ENCODE data around the gene SMIM38.

SMIM38 gene

DNA sequence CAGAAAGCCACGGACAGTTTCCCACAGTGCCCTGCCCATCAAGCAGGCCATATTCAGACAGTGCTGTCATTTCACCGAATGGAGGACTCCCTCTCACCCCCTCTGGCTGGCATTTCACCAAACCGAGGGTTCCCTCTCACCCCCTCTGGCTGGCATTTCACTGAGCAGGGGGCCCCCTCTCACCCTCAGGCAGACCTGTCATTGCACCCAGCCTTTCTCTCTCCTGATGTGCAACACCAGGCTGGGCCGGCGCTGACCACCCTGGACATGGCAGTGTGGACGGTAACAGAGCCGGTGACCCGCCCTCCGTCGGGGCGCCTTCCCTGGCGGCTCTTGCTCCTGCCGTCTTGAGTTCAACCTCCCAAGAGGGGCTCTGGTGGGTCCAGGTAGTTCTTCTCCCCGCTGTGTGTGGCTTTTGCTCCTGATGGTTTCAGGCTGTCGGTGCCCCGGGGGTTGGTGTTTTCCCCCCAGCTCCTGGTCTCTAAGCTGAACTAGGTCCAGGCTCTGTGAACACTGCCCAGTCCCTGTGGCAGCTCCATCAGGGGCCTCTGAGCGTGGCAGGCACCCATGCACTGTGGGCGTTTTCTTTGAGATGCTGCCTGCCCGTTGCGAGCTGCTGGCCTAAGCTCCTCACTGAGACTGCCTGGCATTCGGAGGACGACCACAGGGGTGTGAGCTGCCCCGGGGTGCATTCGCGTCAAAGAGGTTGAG lies 46.9 kb downstream of the SMIM38 start:
- WGBS, 2 donors (ENCODE audit: extremely low coverage in 2 of 2, insufficient read length in 2 of 2, insufficient replicate concordance in 1 of 2), result no CpG with 5 or more reads among the region's 25 CpGs
- H3K23ac ChIP-seq (ENCODE audit: low read depth, low read length, poor library complexity), result no peak overlapping the region
- no peak overlapping the region for H2BK5ac ChIP-seq (ENCODE audit: low read length)
- peak overlapping the region; percentile 22 for H2AK5ac ChIP-seq (ENCODE audit: low read depth, low read length)
- peak overlapping the region; percentile 6 for H2BK120ac ChIP-seq (ENCODE audit: low read depth, low read length)
- H3K4ac ChIP-seq (ENCODE audit: low read length), result no peak overlapping the region
- H3K36me3 ChIP-seq (replicated peaks in 1 of 2; ENCODE audit: control insufficient read depth in 2 of 2, insufficient read depth in 2 of 2, low read length in 2 of 2), result no peaks in the 10 kb centered on the region
- H2BK15ac ChIP-seq (ENCODE audit: low read length), result no peak overlapping the region
- H3K4me3 ChIP-seq (ENCODE audit: low read length in 2 of 2), result no peak overlapping the region
- peak overlapping the region; percentile 63 for H3K18ac ChIP-seq (ENCODE audit: low read length)
- DNase-seq (ENCODE audit: low spot score), result no peak
- no peak overlapping the region for H3K14ac ChIP-seq (ENCODE audit: low read length)
- no peak overlapping the region for H3K4me2 ChIP-seq (ENCODE audit: insufficient read depth, low read length, poor library complexity, severe bottlenecking)
- H3K27me3 ChIP-seq (ENCODE audit: control insufficient read depth in 3 of 3, insufficient read depth in 3 of 3, low read depth in 1 of 3, low read length in 3 of 3), result peaks cover 0 to 40% (median 0%) of the 10 kb centered on the region in 3 experiments
- H3K9ac ChIP-seq (ENCODE audit: low read depth, low read length, poor library complexity), result no peak overlapping the region
- no peak overlapping the region for H4K91ac ChIP-seq (ENCODE audit: low read depth, low read length, poor library complexity)
- peaks cover 8 to 14% of the 10 kb centered on the region in 2 donors for H3K4me1 ChIP-seq (ENCODE audit: control insufficient read depth in 2 of 2, insufficient read depth in 1 of 2, low read depth in 1 of 2, low read length in 2 of 2)
- H4K8ac ChIP-seq (ENCODE audit: low read depth, low read length), result no peak overlapping the region
- H3K9me3 ChIP-seq (replicated peaks in 1 of 2; ENCODE audit: control insufficient read depth in 2 of 2, insufficient read depth in 1 of 2, low read depth in 1 of 2, low read length in 2 of 2), result no peaks in the 10 kb centered on the region
- no peak overlapping the region for H3K27ac ChIP-seq (replicated peaks; ENCODE audit: low read length)
- no peak overlapping the region for H2AFZ ChIP-seq (ENCODE audit: low read length)
- H3K79me1 ChIP-seq (ENCODE audit: low read depth, low read length), result no peaks in the 10 kb centered on the region
- H2BK12ac ChIP-seq (ENCODE audit: low read length), result peak overlapping the region; percentile 11

- no CpG with 5 or more reads among the region's 16 CpGs for WGBS, 2 donors (ENCODE audit: extremely low coverage in 2 of 2, insufficient read length in 2 of 2, insufficient replicate concordance in 1 of 2)
- H4K91ac ChIP-seq (ENCODE audit: low read depth, low read length, poor library complexity), result no peak overlapping the region
- no peak overlapping the region for H4K8ac ChIP-seq (ENCODE audit: low read depth, low read length)
- H3K36me3 ChIP-seq (replicated peaks in 1 of 2; ENCODE audit: control insufficient read depth in 2 of 2, insufficient read depth in 2 of 2, low read length in 2 of 2), result no peaks in the 10 kb centered on the region
- no peak overlapping the region for H3K9ac ChIP-seq (ENCODE audit: low read depth, low read length, poor library complexity)
- H3K14ac ChIP-seq (ENCODE audit: low read length), result no peak overlapping the region
- H3K79me1 ChIP-seq (ENCODE audit: low read depth, low read length), result no peaks in the 10 kb centered on the region
- peaks cover 0 to 2% of the 10 kb centered on the region in 2 donors for H3K9me3 ChIP-seq (replicated peaks in 1 of 2; ENCODE audit: control insufficient read depth in 2 of 2, insufficient read depth in 1 of 2, low read depth in 1 of 2, low read length in 2 of 2)
- no peak overlapping the region for H3K18ac ChIP-seq (ENCODE audit: low read length)
- H2BK12ac ChIP-seq (ENCODE audit: low read length), result no peak overlapping the region
- H2AFZ ChIP-seq (ENCODE audit: low read length), result no peak overlapping the region
- peaks cover 0 to 40% (median 0%) of the 10 kb centered on the region in 3 experiments for H3K27me3 ChIP-seq (ENCODE audit: control insufficient read depth in 3 of 3, insufficient read depth in 3 of 3, low read depth in 1 of 3, low read length in 3 of 3)
- H3K23ac ChIP-seq (ENCODE audit: low read depth, low read length, poor library complexity), result no peak overlapping the region
- H3K4ac ChIP-seq (ENCODE audit: low read length), result no peak overlapping the region
- H3K4me3 ChIP-seq (ENCODE audit: low read length in 2 of 2), result no peak overlapping the region
- no peak for DNase-seq (ENCODE audit: low spot score)
- H2BK15ac ChIP-seq (ENCODE audit: low read length), result no peak overlapping the region
- peaks cover 8 to 14% of the 10 kb centered on the region in 2 donors for H3K4me1 ChIP-seq (ENCODE audit: control insufficient read depth in 2 of 2, insufficient read depth in 1 of 2, low read depth in 1 of 2, low read length in 2 of 2)
- no peak overlapping the region for H2BK120ac ChIP-seq (ENCODE audit: low read depth, low read length)
- H2BK5ac ChIP-seq (ENCODE audit: low read length), result no peak overlapping the region
- no peak overlapping the region for H2AK5ac ChIP-seq (ENCODE audit: low read depth, low read length)
- H3K4me2 ChIP-seq (ENCODE audit: insufficient read depth, low read length, poor library complexity, severe bottlenecking), result no peak overlapping the region
- H3K27ac ChIP-seq (replicated peaks; ENCODE audit: low read length), result no peak overlapping the region
Measured at GRCh38 chr11:69203381-69203780, 47.6 kb downstream of the SMIM38 start.

DNA sequence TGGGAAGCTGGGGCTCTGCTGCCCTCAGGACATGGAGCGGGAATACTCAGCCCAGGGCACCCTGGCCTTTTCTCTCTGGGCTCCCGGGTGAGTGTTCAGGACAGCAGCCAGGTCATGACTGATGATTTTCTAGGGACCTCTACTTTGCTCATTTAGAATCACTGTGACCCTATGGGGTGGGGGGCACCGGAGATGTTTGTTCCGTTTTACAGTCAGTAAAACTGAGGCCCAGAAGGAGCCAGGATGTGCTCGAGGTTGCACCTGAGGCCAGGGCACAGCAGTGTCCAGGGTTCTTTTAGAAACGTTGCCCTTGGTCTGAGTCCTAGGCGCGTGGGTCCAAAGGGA lies 48.1 kb downstream of the SMIM38 start:
- H3K27me3 ChIP-seq (ENCODE audit: control insufficient read depth in 3 of 3, insufficient read depth in 3 of 3, low read depth in 1 of 3, low read length in 3 of 3), result peaks cover 0 to 40% (median 0%) of the 10 kb centered on the region in 3 experiments

DNA sequence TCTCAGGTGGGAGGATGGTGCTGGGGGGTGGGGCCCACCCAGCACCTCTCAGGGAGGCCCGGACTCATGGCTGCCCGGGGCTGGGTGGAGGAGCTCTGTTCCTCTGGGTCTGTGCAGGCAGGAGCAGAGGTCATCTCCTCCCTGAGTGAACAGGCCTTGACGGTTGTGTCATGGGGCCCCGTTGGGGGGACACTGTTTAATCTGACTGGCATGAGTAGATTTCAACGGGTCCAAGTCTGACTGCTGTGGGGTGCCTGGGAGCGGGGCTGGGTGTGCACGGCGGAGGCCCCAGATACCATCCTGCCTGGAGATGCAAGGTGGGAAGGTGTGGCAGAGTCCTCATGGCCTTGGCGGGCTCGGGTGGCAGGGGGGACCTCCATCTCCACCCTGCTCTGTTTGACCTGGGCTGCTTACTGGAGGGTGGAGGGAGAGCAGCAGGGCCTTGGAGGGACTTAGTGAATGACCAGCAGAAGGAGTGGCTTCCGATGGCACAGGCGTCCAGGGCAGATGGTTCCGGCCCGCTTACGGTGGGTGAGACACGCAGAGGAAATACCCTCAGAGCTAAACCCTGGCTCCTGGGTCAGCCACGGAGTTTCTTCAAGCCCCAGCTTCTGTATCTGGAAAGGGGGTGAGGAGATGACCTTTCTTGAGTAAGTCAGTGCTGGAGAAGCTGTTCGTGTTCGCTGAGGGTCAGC lies 48.7 kb downstream of the SMIM38 start:
- WGBS, 2 donors (ENCODE audit: extremely low coverage in 2 of 2, insufficient read length in 2 of 2, insufficient replicate concordance in 1 of 2), result no CpG with 5 or more reads among the region's 19 CpGs
- Histone ChIP-seq H3K79me1 (ENCODE audit: low read depth, low read length) (no peaks in the 10 kb centered on the region), H2BK15ac (ENCODE audit: low read length) (no peak overlapping the region), H2BK5ac (ENCODE audit: low read length) (no peak overlapping the region), H3K23ac (ENCODE audit: low read depth, low read length, poor library complexity) (peak overlapping the region; percentile 76), H3K9ac (ENCODE audit: low read depth, low read length, poor library complexity) (no peak overlapping the region), H3K4me2 (ENCODE audit: insufficient read depth, low read length, poor library complexity, severe bottlenecking) (no peak overlapping the region), H3K27ac (replicated peaks; ENCODE audit: low read length) (no peak overlapping the region), H2BK12ac (ENCODE audit: low read length) (no peak overlapping the region), H3K4me1 (ENCODE audit: control insufficient read depth in 2 of 2, insufficient read depth in 1 of 2, low read depth in 1 of 2, low read length in 2 of 2) (peaks cover 8 to 14% of the 10 kb centered on the region in 2 donors), H3K4me3 (ENCODE audit: low read length in 2 of 2) (no peak overlapping the region), H4K91ac (ENCODE audit: low read depth, low read length, poor library complexity) (no peak overlapping the region), H3K14ac (ENCODE audit: low read length) (no peak overlapping the region), H3K4ac (ENCODE audit: low read length) (no peak overlapping the region), H4K8ac (ENCODE audit: low read depth, low read length) (no peak overlapping the region), H3K18ac (ENCODE audit: low read length) (peak overlapping the region; percentile 35), H3K27me3 (ENCODE audit: control insufficient read depth in 3 of 3, insufficient read depth in 3 of 3, low read depth in 1 of 3, low read length in 3 of 3) (peaks cover 0 to 35% (median 0%) of the 10 kb centered on the region in 3 experiments), H3K36me3 (replicated peaks in 1 of 2; ENCODE audit: control insufficient read depth in 2 of 2, insufficient read depth in 2 of 2, low read length in 2 of 2) (no peaks in the 10 kb centered on the region), H3K9me3 (replicated peaks in 1 of 2; ENCODE audit: control insufficient read depth in 2 of 2, insufficient read depth in 1 of 2, low read depth in 1 of 2, low read length in 2 of 2) (peaks cover 0 to 2% of the 10 kb centered on the region in 2 donors), H2AK5ac (ENCODE audit: low read depth, low read length) (peak overlapping the region; percentile 77), H2BK120ac (ENCODE audit: low read depth, low read length) (no peak overlapping the region), H2AFZ (ENCODE audit: low read length) (no peak overlapping the region)
- no peak for DNase-seq (ENCODE audit: low spot score)

More for the DNA sequence above, 48.1 kb downstream of the SMIM38 start:
- no peak overlapping the region for H4K8ac ChIP-seq (ENCODE audit: low read depth, low read length)
- H4K91ac ChIP-seq (ENCODE audit: low read depth, low read length, poor library complexity), result no peak overlapping the region
- H3K36me3 ChIP-seq (replicated peaks in 1 of 2; ENCODE audit: control insufficient read depth in 2 of 2, insufficient read depth in 2 of 2, low read length in 2 of 2), result no peaks in the 10 kb centered on the region
- no peak overlapping the region for H3K14ac ChIP-seq (ENCODE audit: low read length)
- H3K4me1 ChIP-seq (ENCODE audit: control insufficient read depth in 2 of 2, insufficient read depth in 1 of 2, low read depth in 1 of 2, low read length in 2 of 2), result peaks cover 8 to 14% of the 10 kb centered on the region in 2 donors
- no peak overlapping the region for H3K4me2 ChIP-seq (ENCODE audit: insufficient read depth, low read length, poor library complexity, severe bottlenecking)
- no peak overlapping the region for H3K9ac ChIP-seq (ENCODE audit: low read depth, low read length, poor library complexity)
- H2AFZ ChIP-seq (ENCODE audit: low read length), result no peak overlapping the region
- no peak overlapping the region for H3K4ac ChIP-seq (ENCODE audit: low read length)
- H3K9me3 ChIP-seq (replicated peaks in 1 of 2; ENCODE audit: control insufficient read depth in 2 of 2, insufficient read depth in 1 of 2, low read depth in 1 of 2, low read length in 2 of 2), result peaks cover 0 to 2% of the 10 kb centered on the region in 2 donors
- H3K79me1 ChIP-seq (ENCODE audit: low read depth, low read length), result no peaks in the 10 kb centered on the region
- H3K23ac ChIP-seq (ENCODE audit: low read depth, low read length, poor library complexity), result no peak overlapping the region
- H2BK120ac ChIP-seq (ENCODE audit: low read depth, low read length), result no peak overlapping the region
- no peak overlapping the region for H3K4me3 ChIP-seq (ENCODE audit: low read length in 2 of 2)
- no peak overlapping the region for H3K27ac ChIP-seq (replicated peaks; ENCODE audit: low read length)
- H2AK5ac ChIP-seq (ENCODE audit: low read depth, low read length), result no peak overlapping the region
- WGBS, 2 donors (ENCODE audit: extremely low coverage in 2 of 2, insufficient read length in 2 of 2, insufficient replicate concordance in 1 of 2), result no CpG with 5 or more reads among the region's 8 CpGs
- no peak overlapping the region for H2BK5ac ChIP-seq (ENCODE audit: low read length)
- no peak overlapping the region for H2BK15ac ChIP-seq (ENCODE audit: low read length)
- no peak overlapping the region for H2BK12ac ChIP-seq (ENCODE audit: low read length)
- no peak overlapping the region for H3K18ac ChIP-seq (ENCODE audit: low read length)
- DNase-seq (ENCODE audit: low spot score), result no peak
